Neuronal stem cell (in vitro differentiated cells): ENCODE measurements around the gene GTF3C1.
A peak's percentile ranks its signal among the peaks of the same experiment; 100 is the strongest.

Experiments
- DNase-seq: peaks from one replicate; pipeline ENCODE4 v3.0.0-alpha.2; 2013; ENCODE audit warnings: low spot score
- H2AFZ ChIP-seq: one replicate; pipeline ENCODE4 v1.6.1; 2013; ENCODE audit warnings: mild to moderate bottlenecking, low read length, inconsistent platforms
- H2AK5ac ChIP-seq: 2 replicates; pipeline ENCODE4 v1.6.1; 2013; ENCODE audit warnings: low read depth, mild to moderate bottlenecking, inconsistent platforms, low read length, moderate library complexity, mixed read lengths
- H2BK120ac ChIP-seq: 2 replicates; pipeline ENCODE4 v1.6.1; 2013; ENCODE audit warnings: low read depth, mild to moderate bottlenecking, inconsistent platforms, low read length, moderate library complexity, mixed read lengths
- H2BK12ac ChIP-seq: one replicate; pipeline ENCODE4 v1.6.1; 2013; ENCODE audit warnings: low read length, inconsistent platforms
- H2BK15ac ChIP-seq: 2 replicates; pipeline ENCODE4 v1.6.1; 2013; ENCODE audit warnings: mild to moderate bottlenecking, low read length, inconsistent platforms, mixed read lengths
- H2BK5ac ChIP-seq: one replicate; pipeline ENCODE4 v1.6.1; 2013; ENCODE audit warnings: inconsistent platforms, mild to moderate bottlenecking, low read length, moderate library complexity
- H3K14ac ChIP-seq: one replicate; pipeline ENCODE4 v1.6.1; 2013; ENCODE audit warnings: low read length, inconsistent platforms
- H3K18ac ChIP-seq: 2 replicates; pipeline ENCODE4 v1.6.1; 2013; ENCODE audit warnings: low read length, inconsistent platforms
- H3K23ac ChIP-seq: 2 replicates; pipeline ENCODE4 v1.6.1; 2013; ENCODE audit warnings: low read depth, mild to moderate bottlenecking, mixed read lengths, low read length, inconsistent platforms; ENCODE audit not compliant: poor library complexity
- H3K27ac ChIP-seq: replicated peaks from 3 replicates; pipeline ENCODE4 v1.5.1; 2013; ENCODE audit warnings: low read length, inconsistent platforms
- H3K27me3 ChIP-seq, 3 experiments: 2 replicates each; pipeline ENCODE4 v1.6.1; 2013; ENCODE audit warnings: low read length in 3 of 3, mild to moderate bottlenecking in 2 of 3, inconsistent platforms in 1 of 3, low read depth in 1 of 3, mixed read lengths in 1 of 3, moderate library complexity in 1 of 3; ENCODE audit not compliant: control insufficient read depth in 3 of 3, insufficient read depth in 3 of 3
- H3K36me3 ChIP-seq, 2 donors: replicated peaks in 1 of 2; 2 replicates each; pipeline ENCODE4 v1.6.1; 2013; ENCODE audit warnings: low read length in 2 of 2; ENCODE audit not compliant: control insufficient read depth in 2 of 2, insufficient read depth in 2 of 2
- H3K4ac ChIP-seq: 2 replicates; pipeline ENCODE4 v1.6.1; 2013; ENCODE audit warnings: inconsistent platforms, mild to moderate bottlenecking, low read length, moderate library complexity
- H3K4me1 ChIP-seq, 2 donors: 1 replicate in 1 of 2; 2 replicates in 1 of 2; pipeline ENCODE4 v1.6.1; 2013; ENCODE audit warnings: low read length in 2 of 2, low read depth in 1 of 2; ENCODE audit not compliant: control insufficient read depth in 2 of 2, insufficient read depth in 1 of 2
- H3K4me2 ChIP-seq: one replicate; pipeline ENCODE4 v1.6.1; 2013; ENCODE audit warnings: mild to moderate bottlenecking, low read length, inconsistent platforms; ENCODE audit not compliant: insufficient read depth, poor library complexity, severe bottlenecking
- H3K4me3 ChIP-seq, 2 donors: 2 replicates each; pipeline ENCODE4 v1.5.1; 2013; ENCODE audit warnings: low read length in 2 of 2, mild to moderate bottlenecking in 2 of 2, inconsistent platforms in 1 of 2, moderate library complexity in 1 of 2
- H3K79me1 ChIP-seq: one replicate; pipeline ENCODE4 v1.6.1; 2013; ENCODE audit warnings: low read depth, mild to moderate bottlenecking, inconsistent platforms, low read length, moderate library complexity
- H3K9ac ChIP-seq: one replicate; pipeline ENCODE4 v1.6.1; 2013; ENCODE audit warnings: mild to moderate bottlenecking, low read depth, low read length, inconsistent platforms; ENCODE audit not compliant: poor library complexity
- H3K9me3 ChIP-seq, 2 donors: replicated peaks in 1 of 2; 2 replicates each; pipeline versions ENCODE3 to v1.6.1; 2013; ENCODE audit warnings: low read length in 2 of 2, mild to moderate bottlenecking in 2 of 2, inconsistent platforms in 1 of 2, low read depth in 1 of 2, mixed read lengths in 1 of 2, moderate library complexity in 1 of 2; ENCODE audit not compliant: control insufficient read depth in 2 of 2, insufficient read depth in 1 of 2
- H4K8ac ChIP-seq: one replicate; pipeline ENCODE4 v1.6.1; 2013; ENCODE audit warnings: low read depth, mild to moderate bottlenecking, inconsistent platforms, low read length, moderate library complexity
- H4K91ac ChIP-seq: one replicate; pipeline ENCODE4 v1.6.1; 2013; ENCODE audit warnings: low read length, low read depth, mild to moderate bottlenecking, inconsistent platforms; ENCODE audit not compliant: poor library complexity
- WGBS, 2 donors: extraction: QIAGEN DNeasy Blood & Tissue Kit; methylation state at CpG; one replicate each; pipeline ENCODE4 v1.1.7; 2013; ENCODE audit warnings: missing lambda C conversion rate in 2 of 2, mixed read lengths in 1 of 2; ENCODE audit not compliant: insufficient read length in 2 of 2, insufficient replicate concordance in 1 of 2; ENCODE audit errors: extremely low coverage in 2 of 2; 5-methylcytosine and 5-hydroxymethylcytosine counted together

GTF3C1 gene

GRCh38 chr16:27472091-27473020 lies 77.4 kb downstream of the GTF3C1 start:
- Histone ChIP-seq H2AK5ac (no peak overlapping the region), H3K4me2 (no peak overlapping the region), H3K27me3 (no peaks in the 10 kb centered on the region), H2BK15ac (no peak overlapping the region), H3K9ac (peak overlapping the region; percentile 33), H2BK5ac (peak overlapping the region; percentile 31), H3K4ac (no peak overlapping the region), H3K36me3 (peaks cover 72 to 100% of the 10 kb centered on the region in 2 donors), H4K91ac (no peak overlapping the region), H2BK12ac (no peak overlapping the region), H3K14ac (no peak overlapping the region), H2BK120ac (no peak overlapping the region), H2AFZ (no peak overlapping the region), H3K9me3 (peaks cover 0 to 3% of the 10 kb centered on the region in 2 donors), H4K8ac (no peak overlapping the region), H3K23ac (no peak overlapping the region), H3K79me1 (no peaks in the 10 kb centered on the region), H3K27ac (no peak overlapping the region), H3K4me3 (no peak overlapping the region), H3K4me1 (no peaks in the 10 kb centered on the region), H3K18ac (no peak overlapping the region)
- WGBS, 2 donors: no CpG with 5 or more reads among the region's 15 CpGs
- no peak for DNase-seq

GRCh38 chr16:27471661-27472060 lies 78.1 kb downstream of the GTF3C1 start:
- Histone ChIP-seq H3K36me3 (peaks cover 76 to 100% of the 10 kb centered on the region in 2 donors), H3K23ac (no peak overlapping the region), H3K79me1 (no peaks in the 10 kb centered on the region), H2AFZ (no peak overlapping the region), H2BK15ac (no peak overlapping the region), H2BK12ac (no peak overlapping the region), H3K9ac (peak overlapping the region; percentile 33), H3K4ac (no peak overlapping the region), H3K4me1 (no peaks in the 10 kb centered on the region), H3K4me2 (no peak overlapping the region), H4K8ac (no peak overlapping the region), H3K27me3 (no peaks in the 10 kb centered on the region), H3K27ac (no peak overlapping the region), H2AK5ac (no peak overlapping the region), H3K4me3 (no peak overlapping the region), H2BK5ac (peak overlapping the region; percentile 31), H2BK120ac (no peak overlapping the region), H3K14ac (no peak overlapping the region), H3K9me3 (peaks cover 0 to 3% of the 10 kb centered on the region in 2 donors), H3K18ac (no peak overlapping the region), H4K91ac (no peak overlapping the region)
- WGBS, 2 donors: no CpG with 5 or more reads among the region's 19 CpGs
- DNase-seq: no peak

GRCh38 chr16:27470567-27471431 lies 78.9 kb downstream of the GTF3C1 start:
- no peaks in the 10 kb centered on the region for H3K4me1 ChIP-seq
- no peak overlapping the region for H3K4me2 ChIP-seq
- H2BK120ac ChIP-seq: no peak overlapping the region
- H2BK15ac ChIP-seq: no peak overlapping the region
- H3K4me3 ChIP-seq: peak overlapping the region in 1 of 2 donors; percentile 49
- no peak overlapping the region for H3K14ac ChIP-seq
- no peak overlapping the region for H3K9ac ChIP-seq
- peaks cover 0 to 3% of the 10 kb centered on the region in 2 donors for H3K9me3 ChIP-seq
- H3K27me3 ChIP-seq: no peaks in the 10 kb centered on the region
- DNase-seq: no peak
- H2BK12ac ChIP-seq: no peak overlapping the region
- no peak overlapping the region for H3K27ac ChIP-seq
- H2BK5ac ChIP-seq: no peak overlapping the region
- H4K91ac ChIP-seq: no peak overlapping the region
- H3K18ac ChIP-seq: no peak overlapping the region
- no CpG with 5 or more reads among the region's 28 CpGs for WGBS, 2 donors
- no peak overlapping the region for H3K4ac ChIP-seq
- H2AK5ac ChIP-seq: no peak overlapping the region
- peaks cover 73 to 100% of the 10 kb centered on the region in 2 donors for H3K36me3 ChIP-seq
- no peak overlapping the region for H3K23ac ChIP-seq
- H3K79me1 ChIP-seq: no peaks in the 10 kb centered on the region
- no peak overlapping the region for H2AFZ ChIP-seq
- no peak overlapping the region for H4K8ac ChIP-seq
